ENCODE measurements around the gene ZIC5.

The ZIC5 gene

GRCh38 chr13:99941911-99942310 is 29.7 kb downstream of the ZIC5 start:
- no peak for TF ChIP-seq CTCF (IDR thresholded peaks at IDR 0.05; ENCODE audit: low read depth, low read length)
- DNase-seq (ENCODE audit: low read depth in 2 of 2) = no peak

GRCh38 chr13:99941086-99941485 is 30.5 kb downstream of the ZIC5 start:
- no peak for TF ChIP-seq CTCF (IDR thresholded peaks at IDR 0.05; ENCODE audit: low read depth, low read length)
- DNase-seq (ENCODE audit: low read depth in 2 of 2) = no peak

More at GRCh38 chr13:99941911-99942310, 29.7 kb downstream of the ZIC5 start:
- H3K4me3 ChIP-seq (replicated peaks in 1 of 2; ENCODE audit: low read depth in 2 of 2, low read length in 2 of 2) = no peak overlapping the region

GRCh38 chr13:99938635-99939034 is 32.9 kb downstream of the ZIC5 start:
- no peak overlapping the region for H3K4me3 ChIP-seq (replicated peaks in 1 of 2; ENCODE audit: low read depth in 2 of 2, low read length in 2 of 2)
- TF ChIP-seq CTCF (IDR thresholded peaks at IDR 0.05; ENCODE audit: low read depth, low read length) = no peak
- no peak for DNase-seq (ENCODE audit: low read depth in 2 of 2)

More at GRCh38 chr13:99941086-99941485, 30.5 kb downstream of the ZIC5 start:
- no peak overlapping the region for H3K4me3 ChIP-seq (replicated peaks in 1 of 2; ENCODE audit: low read depth in 2 of 2, low read length in 2 of 2)

DNA sequence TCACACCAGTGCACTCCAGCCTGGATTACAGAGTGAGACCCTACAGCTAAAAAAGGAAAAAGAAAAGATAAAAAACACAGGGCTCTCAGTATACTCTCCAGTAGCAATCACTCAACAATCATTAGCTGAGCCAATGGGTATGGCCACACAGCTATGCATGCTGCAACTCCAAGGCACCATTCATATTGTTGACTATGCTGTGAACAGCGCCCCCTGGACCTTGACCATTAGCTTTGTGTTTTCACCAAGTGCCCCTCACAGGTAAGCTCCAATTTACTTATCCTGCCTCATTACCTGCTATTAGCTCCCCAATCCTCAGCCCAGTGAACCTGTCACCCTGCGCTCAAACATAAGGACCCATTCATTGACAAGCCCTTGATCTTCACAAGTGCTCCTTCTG is 35.8 kb downstream of the ZIC5 start:
- H3K4me3 ChIP-seq (replicated peaks in 1 of 2; ENCODE audit: low read depth in 2 of 2, low read length in 2 of 2) = no peak overlapping the region
- no peak for TF ChIP-seq CTCF (IDR thresholded peaks at IDR 0.05; ENCODE audit: low read depth, low read length)
- no peak for DNase-seq (ENCODE audit: low read depth in 2 of 2)

DNA sequence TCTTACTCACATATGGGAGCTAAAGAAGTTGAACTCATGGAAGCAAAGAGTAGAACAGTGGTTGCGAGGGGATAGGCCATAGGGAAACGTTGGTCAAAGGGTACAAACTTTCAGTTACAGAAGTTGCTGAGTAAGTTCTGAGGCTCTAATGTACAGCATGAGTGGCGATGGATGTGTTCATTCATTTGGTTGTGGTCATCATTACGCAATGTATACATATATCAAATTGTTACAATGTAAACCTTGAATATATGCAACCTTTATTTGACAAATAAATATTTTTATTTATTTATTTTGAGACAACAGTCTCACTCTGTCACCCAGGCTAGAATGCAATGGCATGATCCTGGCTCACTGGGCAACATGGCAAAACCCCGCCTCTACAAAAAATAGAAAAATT is 38.7 kb downstream of the ZIC5 start:
- no peak for DNase-seq (ENCODE audit: low read depth in 2 of 2)
- TF ChIP-seq CTCF (IDR thresholded peaks at IDR 0.05; ENCODE audit: low read depth, low read length) = no peak
- H3K4me3 ChIP-seq (replicated peaks in 1 of 2; ENCODE audit: low read depth in 2 of 2, low read length in 2 of 2) = no peak overlapping the region

DNA sequence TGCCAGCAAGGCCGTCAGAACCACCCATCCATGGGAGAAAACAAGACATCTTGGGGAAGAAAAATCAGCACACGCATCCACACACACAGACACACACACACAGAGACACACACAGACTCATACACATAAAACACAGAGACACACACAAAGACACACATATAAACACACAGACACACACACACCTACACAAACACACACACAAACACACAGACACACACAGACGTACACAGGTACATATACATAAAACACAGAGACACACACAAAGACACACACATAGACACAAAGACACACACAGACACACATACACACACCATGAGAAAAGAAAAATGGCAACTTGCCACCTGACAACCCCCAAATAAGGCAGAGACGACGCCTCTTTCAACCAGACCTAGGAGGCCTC is 40.6 kb downstream of the ZIC5 start:
- DNase-seq (ENCODE audit: low read depth in 2 of 2) = no peak
- TF ChIP-seq CTCF (IDR thresholded peaks at IDR 0.05; ENCODE audit: low read depth, low read length) = no peak

GRCh38 chr13:99929866-99930265 is 41.7 kb downstream of the ZIC5 start:
- no peak for DNase-seq (ENCODE audit: low read depth in 2 of 2)
- H3K4me3 ChIP-seq (replicated peaks in 1 of 2; ENCODE audit: low read depth in 2 of 2, low read length in 2 of 2) = no peak overlapping the region
- TF ChIP-seq CTCF (IDR thresholded peaks at IDR 0.05; ENCODE audit: low read depth, low read length) = no peak

More for the DNA sequence above, 40.6 kb downstream of the ZIC5 start:
- H3K4me3 ChIP-seq (replicated peaks in 1 of 2; ENCODE audit: low read depth in 2 of 2, low read length in 2 of 2) = no peak overlapping the region

Data from cardiac fibroblast (primary cell).